ENCODE data around the gene BDKRB2. TPM values are rescaled to one million over a fixed set of nuclear protein-coding genes. Genes with fewer than 3 reads are reported as not detected.

The BDKRB2 gene
- total RNA-seq, 2 experiments from 2014 or later: not detected

DNA sequence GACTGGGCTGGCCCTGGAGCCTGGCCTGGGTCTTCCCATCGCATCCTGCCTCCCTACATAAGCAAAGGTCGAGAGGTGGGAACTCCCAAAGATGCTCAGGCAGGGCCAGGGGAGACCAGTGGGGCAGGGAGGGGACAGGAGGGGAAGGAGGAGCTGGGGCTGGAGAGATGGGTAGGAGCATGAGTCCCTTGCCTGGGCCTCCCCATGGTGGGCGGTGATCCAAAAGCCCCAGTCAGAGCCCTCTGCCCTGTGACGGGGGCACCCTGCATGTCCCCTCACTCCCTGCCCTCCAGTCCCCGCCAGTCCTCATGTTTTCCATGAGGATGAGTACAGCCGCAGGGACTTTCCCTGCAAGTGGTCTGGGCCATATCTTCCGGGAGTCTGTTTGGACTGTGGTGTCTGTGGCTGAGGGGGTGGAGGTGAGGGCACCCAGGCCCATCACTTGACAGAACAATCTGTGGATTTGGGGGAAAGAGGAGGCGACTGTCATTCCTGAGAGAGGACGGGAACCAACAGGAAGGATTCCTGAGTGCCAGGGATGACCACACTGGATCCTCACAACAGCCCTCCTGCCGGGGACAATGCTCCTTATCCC is 9.3 kb downstream of the BDKRB2 start:
- ATAC-seq (no peak), DNase-seq (no peak)
- peaks cover 13% of the 10 kb centered on the region for H3K27me3 Mint-ChIP-seq
- CTCF ChIA-PET: no interaction called here
- H3K9me3 Mint-ChIP-seq (ENCODE audit: low read depth): peaks cover 3% of the 10 kb centered on the region
- H3K4me1 Mint-ChIP-seq: no peaks in the 10 kb centered on the region
- no peak overlapping the region for H3K4me3 Mint-ChIP-seq
- no peaks in the 10 kb centered on the region for H3K36me3 Mint-ChIP-seq
- no peak overlapping the region for H3K27ac Mint-ChIP-seq

DNA sequence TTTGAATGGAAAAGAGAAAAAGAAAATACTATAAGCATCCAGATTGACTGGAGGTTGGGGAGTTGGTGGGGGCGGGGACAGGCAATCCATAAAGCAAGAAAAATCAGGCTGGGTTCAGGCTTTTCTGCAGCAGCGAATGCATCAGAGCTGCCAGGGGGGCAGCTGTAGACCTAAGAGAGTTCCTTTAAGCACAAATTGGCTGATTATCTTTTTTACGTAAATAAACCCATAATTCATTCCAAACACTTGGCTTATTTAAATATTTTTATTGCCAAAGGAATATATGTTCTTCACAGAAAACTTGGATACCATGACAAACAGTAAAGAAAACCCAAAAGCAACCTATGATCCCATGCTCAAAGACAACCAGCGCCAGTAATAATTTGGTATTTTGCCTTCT is 10.2 kb downstream of the BDKRB2 start:
- no peaks in the 10 kb centered on the region for H3K4me1 Mint-ChIP-seq

DNA sequence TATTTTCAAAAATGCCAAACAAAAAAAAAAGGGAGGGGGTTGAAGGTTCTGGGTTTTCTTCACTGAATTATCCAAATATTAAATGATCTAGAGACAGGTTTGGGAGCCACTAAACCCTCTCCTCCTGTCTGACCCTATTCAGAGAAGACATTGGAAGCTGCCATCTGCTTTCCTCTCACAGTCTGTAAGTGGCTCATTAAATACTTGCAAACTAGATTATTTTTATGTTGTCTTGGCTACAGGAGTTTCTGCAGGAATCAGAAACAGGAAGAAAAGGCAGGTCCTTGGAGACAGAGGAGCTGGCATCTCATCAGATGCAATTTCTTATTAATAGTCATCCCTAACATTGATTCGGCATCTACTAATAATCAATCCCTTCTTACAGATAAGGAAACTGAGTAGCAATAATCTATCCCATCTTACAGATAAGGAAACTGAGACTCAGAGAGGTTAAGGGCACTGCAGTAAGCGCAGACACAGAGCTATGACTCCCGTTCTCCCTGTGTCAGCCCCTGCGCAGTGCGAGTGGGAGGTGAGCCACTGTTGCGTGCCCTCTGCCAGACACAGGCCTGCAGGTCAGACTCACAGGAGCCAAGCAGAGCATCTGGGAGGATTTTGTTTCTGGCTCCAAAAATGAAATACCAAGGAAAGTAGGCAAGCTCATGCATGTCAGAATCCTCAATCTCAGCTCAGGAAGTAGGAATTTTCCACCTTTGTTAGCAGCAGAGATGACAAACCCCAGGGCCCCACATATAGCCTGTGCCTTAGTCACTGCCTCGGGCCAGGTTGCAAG is 11.0 kb downstream of the BDKRB2 start:
- H3K4me3 Mint-ChIP-seq: no peak overlapping the region
- ATAC-seq (no peak), DNase-seq (no peak)
- CTCF ChIA-PET: no interaction called here
- H3K27me3 Mint-ChIP-seq: peaks cover 10% of the 10 kb centered on the region
- H3K36me3 Mint-ChIP-seq: no peaks in the 10 kb centered on the region
- H3K27ac Mint-ChIP-seq: no peak overlapping the region
- H3K4me1 Mint-ChIP-seq: no peaks in the 10 kb centered on the region
- H3K9me3 Mint-ChIP-seq (ENCODE audit: low read depth): peaks cover 3% of the 10 kb centered on the region

More for the DNA sequence above, 10.2 kb downstream of the BDKRB2 start:
- no peak for ATAC-seq
- Mint-ChIP-seq H3K4me3 (no peak overlapping the region), H3K27me3 (peaks cover 10% of the 10 kb centered on the region), H3K9me3 (ENCODE audit: low read depth) (peaks cover 3% of the 10 kb centered on the region), H3K27ac (no peak overlapping the region), H3K36me3 (no peaks in the 10 kb centered on the region)
- DNase-seq: no peak
- CTCF ChIA-PET: no interaction called here

GRCh38 chr14:96216627-96217026 is 12.0 kb downstream of the BDKRB2 start:
- ATAC-seq: no peak
- H3K9me3 Mint-ChIP-seq (ENCODE audit: low read depth): peaks cover 3% of the 10 kb centered on the region
- no peaks in the 10 kb centered on the region for H3K36me3 Mint-ChIP-seq
- H3K27ac Mint-ChIP-seq: no peak overlapping the region
- H3K4me1 Mint-ChIP-seq: no peaks in the 10 kb centered on the region
- H3K4me3 Mint-ChIP-seq: no peak overlapping the region
- CTCF ChIA-PET: no interaction called here
- peaks cover 10% of the 10 kb centered on the region for H3K27me3 Mint-ChIP-seq
- no peak for DNase-seq

GRCh38 chr14:96217376-96217913 is 12.8 kb downstream of the BDKRB2 start:
- no peak for DNase-seq
- CTCF ChIA-PET: no interaction called here
- H3K36me3 Mint-ChIP-seq: no peaks in the 10 kb centered on the region
- H3K27me3 Mint-ChIP-seq: peaks cover 10% of the 10 kb centered on the region
- H3K27ac Mint-ChIP-seq: no peak overlapping the region
- ATAC-seq: no peak
- H3K9me3 Mint-ChIP-seq (ENCODE audit: low read depth): peaks cover under 1% of the 10 kb centered on the region
- H3K4me1 Mint-ChIP-seq: no peaks in the 10 kb centered on the region
- H3K4me3 Mint-ChIP-seq: no peak overlapping the region

GRCh38 chr14:96221109-96221650 is 16.5 kb downstream of the BDKRB2 start:
- CTCF ChIA-PET: no interaction called here
- H3K27ac Mint-ChIP-seq: no peak overlapping the region

DNA sequence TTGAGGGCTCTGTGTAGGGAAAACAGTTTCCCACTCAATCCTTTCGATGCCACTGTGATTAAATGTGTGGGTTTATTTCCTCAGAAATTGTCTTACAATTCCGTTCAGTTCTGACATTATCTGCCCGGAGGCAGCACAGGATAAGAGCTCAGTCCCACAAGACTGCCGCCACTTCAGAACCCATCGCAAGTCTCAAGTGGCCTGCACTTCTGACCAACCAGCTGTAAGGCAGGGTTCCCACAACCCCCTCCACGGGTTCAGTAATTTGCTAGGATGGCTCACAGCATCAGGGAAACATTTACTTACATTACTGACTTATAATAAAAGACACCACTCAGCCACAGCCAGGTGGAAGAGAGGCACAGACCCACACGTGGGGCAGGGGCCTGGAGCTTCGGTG is 17.2 kb downstream of the BDKRB2 start:
- H3K27me3 Mint-ChIP-seq: peaks cover 6% of the 10 kb centered on the region
- CTCF ChIA-PET: no interaction called here
- H3K4me1 Mint-ChIP-seq: no peaks in the 10 kb centered on the region
- no peak overlapping the region for H3K27ac Mint-ChIP-seq
- H3K4me3 Mint-ChIP-seq: no peak overlapping the region
- no peaks in the 10 kb centered on the region for H3K9me3 Mint-ChIP-seq (ENCODE audit: low read depth)
- ATAC-seq (no peak), DNase-seq (no peak)
- H3K36me3 Mint-ChIP-seq: no peaks in the 10 kb centered on the region

More at GRCh38 chr14:96221109-96221650, 16.5 kb downstream of the BDKRB2 start:
- H3K27me3 Mint-ChIP-seq: peaks cover 6% of the 10 kb centered on the region
- DNase-seq (no peak), ATAC-seq (no peak)
- H3K9me3 Mint-ChIP-seq (ENCODE audit: low read depth): no peaks in the 10 kb centered on the region
- no peaks in the 10 kb centered on the region for H3K4me1 Mint-ChIP-seq
- H3K36me3 Mint-ChIP-seq: no peaks in the 10 kb centered on the region
- no peak overlapping the region for H3K4me3 Mint-ChIP-seq

- peaks cover 6% of the 10 kb centered on the region for H3K27me3 Mint-ChIP-seq
- H3K27ac Mint-ChIP-seq: no peak overlapping the region
- no peaks in the 10 kb centered on the region for H3K9me3 Mint-ChIP-seq (ENCODE audit: low read depth)
- DNase-seq (no peak), ATAC-seq (no peak)
- H3K4me3 Mint-ChIP-seq: no peak overlapping the region
- no peaks in the 10 kb centered on the region for H3K4me1 Mint-ChIP-seq
- CTCF ChIA-PET: no interaction called here
- no peaks in the 10 kb centered on the region for H3K36me3 Mint-ChIP-seq
These were observed 19.9 kb downstream of the BDKRB2 start for GRCh38 chr14:96224480-96225096.

DNA sequence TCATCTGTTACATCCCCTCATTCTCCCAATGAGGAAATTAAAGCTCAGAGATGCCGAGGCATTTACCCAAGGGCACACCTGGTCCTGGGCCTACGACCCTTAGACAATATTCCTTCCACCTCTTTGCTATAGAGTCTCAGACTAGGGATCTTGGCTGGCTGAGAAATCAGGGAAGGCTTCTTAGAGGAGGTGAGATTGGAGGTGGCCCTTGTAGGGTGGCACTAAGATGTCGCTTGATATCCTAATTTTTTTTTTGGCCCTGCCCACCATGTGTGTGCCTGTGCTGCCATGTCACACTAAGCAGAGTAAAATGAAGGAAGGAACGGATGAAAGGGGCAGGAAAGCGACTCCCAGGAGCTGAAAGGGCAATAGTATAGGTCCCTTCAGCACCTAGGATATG is 20.6 kb downstream of the BDKRB2 start:
- no peak for ATAC-seq
- no peaks in the 10 kb centered on the region for H3K4me1 Mint-ChIP-seq

GRCh38 chr14:96225745-96226151 is 21.1 kb downstream of the BDKRB2 start:
- Mint-ChIP-seq H3K9me3 (ENCODE audit: low read depth) (no peaks in the 10 kb centered on the region), H3K36me3 (no peaks in the 10 kb centered on the region), H3K27ac (no peak overlapping the region), H3K27me3 (peaks cover 6% of the 10 kb centered on the region), H3K4me3 (no peak overlapping the region), H3K4me1 (no peaks in the 10 kb centered on the region)
- CTCF ChIA-PET: no interaction called here
- DNase-seq (no peak), ATAC-seq (no peak)

More for the DNA sequence above, 20.6 kb downstream of the BDKRB2 start:
- CTCF ChIA-PET: no interaction called here
- H3K9me3 Mint-ChIP-seq (ENCODE audit: low read depth): no peaks in the 10 kb centered on the region
- H3K36me3 Mint-ChIP-seq: no peaks in the 10 kb centered on the region
- no peak overlapping the region for H3K4me3 Mint-ChIP-seq
- no peak overlapping the region for H3K27ac Mint-ChIP-seq
- no peak for DNase-seq
- peaks cover 6% of the 10 kb centered on the region for H3K27me3 Mint-ChIP-seq

DNA sequence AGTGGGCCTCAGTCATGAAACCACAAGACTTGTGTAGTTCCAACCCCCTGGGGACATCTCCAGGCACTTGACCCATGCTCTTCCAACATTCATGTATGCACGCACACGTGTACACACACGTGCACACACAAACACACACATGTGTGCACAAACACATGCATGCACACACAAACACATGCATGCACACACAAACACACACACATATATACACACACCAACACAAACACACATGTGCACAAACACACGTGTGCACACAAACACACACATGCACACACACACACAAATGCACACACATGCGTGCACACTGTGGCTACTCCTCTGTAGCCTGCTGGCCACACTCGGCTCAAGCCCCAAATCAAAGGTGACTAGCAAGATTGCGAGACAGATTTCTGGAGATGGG is 22.8 kb downstream of the BDKRB2 start:
- no peak overlapping the region for H3K27ac Mint-ChIP-seq
- DNase-seq (no peak), ATAC-seq (no peak)
- CTCF ChIA-PET: no interaction called here
- H3K36me3 Mint-ChIP-seq: no peaks in the 10 kb centered on the region
- H3K9me3 Mint-ChIP-seq (ENCODE audit: low read depth): no peaks in the 10 kb centered on the region
- no peak overlapping the region for H3K4me3 Mint-ChIP-seq
- H3K27me3 Mint-ChIP-seq: peaks cover 6% of the 10 kb centered on the region
- H3K4me1 Mint-ChIP-seq: no peaks in the 10 kb centered on the region

DNA sequence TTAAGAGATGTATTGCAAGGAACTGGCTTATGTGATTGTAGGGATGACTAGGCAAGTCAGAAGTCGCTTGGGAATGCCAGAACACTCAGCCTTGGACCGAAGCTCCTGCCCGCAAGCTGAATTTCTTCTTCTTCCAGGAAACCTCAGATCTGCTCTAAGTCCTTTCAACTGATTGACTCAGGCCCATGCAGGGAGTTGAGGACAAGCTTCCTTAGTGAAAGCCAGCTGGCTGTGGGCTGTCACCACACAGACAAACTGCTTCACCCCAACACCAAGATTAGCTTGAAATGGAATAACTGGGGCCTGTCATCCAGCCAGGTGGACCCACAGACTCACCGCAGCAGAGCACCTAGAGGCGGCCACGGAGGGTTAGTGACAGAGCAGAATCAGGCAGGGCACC is 24.7 kb downstream of the BDKRB2 start:
- Mint-ChIP-seq H3K4me3 (no peak overlapping the region), H3K27me3 (peaks cover 3% of the 10 kb centered on the region), H3K36me3 (no peaks in the 10 kb centered on the region), H3K4me1 (no peaks in the 10 kb centered on the region), H3K9me3 (ENCODE audit: low read depth) (no peaks in the 10 kb centered on the region), H3K27ac (no peak overlapping the region)
- DNase-seq: no peak
- ATAC-seq: no peak
- CTCF ChIA-PET: no interaction called here

DNA sequence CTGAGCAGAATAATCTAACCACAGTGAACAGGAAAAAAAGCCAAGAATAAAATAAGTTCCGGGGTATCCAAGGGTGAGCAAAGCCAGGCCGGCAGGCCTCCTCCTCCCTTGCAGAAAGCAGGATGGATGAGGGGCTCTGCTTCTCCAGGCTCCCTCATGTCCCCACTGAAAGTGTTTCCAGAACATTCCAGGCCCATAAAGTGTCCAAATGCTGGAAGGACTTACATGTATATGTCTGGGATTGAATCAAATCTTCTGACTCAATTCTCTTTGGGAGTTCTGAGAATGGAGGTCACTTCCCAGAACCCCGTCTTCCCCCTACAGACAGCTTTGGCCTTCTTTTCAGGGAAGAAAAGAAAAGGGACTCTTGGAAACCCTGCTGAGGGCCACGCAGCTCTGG is 26.4 kb downstream of the BDKRB2 start:
- Mint-ChIP-seq H3K4me1 (no peaks in the 10 kb centered on the region), H3K36me3 (no peaks in the 10 kb centered on the region), H3K9me3 (ENCODE audit: low read depth) (no peaks in the 10 kb centered on the region), H3K27ac (no peak overlapping the region), H3K27me3 (no peaks in the 10 kb centered on the region), H3K4me3 (no peak overlapping the region)
- ATAC-seq: no peak
- CTCF ChIA-PET: no interaction called here
- no peak for DNase-seq

All from activated CD8-positive, alpha-beta memory T cell treated with anti-CD3 and anti-CD28 coated beads, Interleukin-2, amount 10 ng/mL, durations not matched to agents 7 days and 5 days (primary cell).